Fibroblast of lung (primary cell): ENCODE results near the gene PRLR.

Source experiments
- EZH2 ChIP-seq: IDR thresholded peaks from 2 replicates; pipeline ENCODE4 v1.5.1; 2012; ENCODE audit warnings: low read length, control low read depth, mild to moderate bottlenecking; ENCODE audit errors: missing control alignments
- TF ChIP-seq, protein P1 (sequence below), 2 donors: IDR thresholded peaks in 1 of 2; conservative IDR thresholded peaks in 1 of 2; 1 replicate in 1 of 2; 2 replicates in 1 of 2; pipeline ENCODE4 v1.5.1; 2011 to 2012; ENCODE audit warnings: low read length in 2 of 2, control low read depth in 1 of 2, inconsistent platforms in 1 of 2, low read depth in 1 of 2, mild to moderate bottlenecking in 1 of 2

DNA sequence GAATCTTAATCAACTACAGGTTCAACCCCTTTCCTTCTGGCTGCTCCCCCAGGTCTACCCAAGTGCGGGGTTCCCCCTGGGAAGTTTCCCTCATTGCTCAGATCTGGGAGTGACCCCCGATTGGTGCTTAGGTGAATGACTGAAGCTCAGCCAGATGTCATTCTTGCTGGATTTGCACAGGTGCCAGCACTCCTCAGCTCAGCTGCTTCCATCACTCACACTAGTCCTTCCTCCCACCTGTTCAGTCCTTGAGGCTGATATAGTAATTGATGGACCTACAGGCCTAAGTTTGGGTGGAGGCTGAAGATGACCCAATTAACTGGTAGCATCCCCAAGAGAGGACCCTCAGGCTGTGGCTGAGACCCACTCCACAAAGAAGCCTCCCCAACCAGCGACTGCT lies 32.9 kb downstream of the PRLR start:
- TF ChIP-seq, protein P1, sequence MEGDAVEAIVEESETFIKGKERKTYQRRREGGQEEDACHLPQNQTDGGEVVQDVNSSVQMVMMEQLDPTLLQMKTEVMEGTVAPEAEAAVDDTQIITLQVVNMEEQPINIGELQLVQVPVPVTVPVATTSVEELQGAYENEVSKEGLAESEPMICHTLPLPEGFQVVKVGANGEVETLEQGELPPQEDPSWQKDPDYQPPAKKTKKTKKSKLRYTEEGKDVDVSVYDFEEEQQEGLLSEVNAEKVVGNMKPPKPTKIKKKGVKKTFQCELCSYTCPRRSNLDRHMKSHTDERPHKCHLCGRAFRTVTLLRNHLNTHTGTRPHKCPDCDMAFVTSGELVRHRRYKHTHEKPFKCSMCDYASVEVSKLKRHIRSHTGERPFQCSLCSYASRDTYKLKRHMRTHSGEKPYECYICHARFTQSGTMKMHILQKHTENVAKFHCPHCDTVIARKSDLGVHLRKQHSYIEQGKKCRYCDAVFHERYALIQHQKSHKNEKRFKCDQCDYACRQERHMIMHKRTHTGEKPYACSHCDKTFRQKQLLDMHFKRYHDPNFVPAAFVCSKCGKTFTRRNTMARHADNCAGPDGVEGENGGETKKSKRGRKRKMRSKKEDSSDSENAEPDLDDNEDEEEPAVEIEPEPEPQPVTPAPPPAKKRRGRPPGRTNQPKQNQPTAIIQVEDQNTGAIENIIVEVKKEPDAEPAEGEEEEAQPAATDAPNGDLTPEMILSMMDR (conservative IDR thresholded peaks at IDR 0.05 in 1 of 2, IDR thresholded peaks at IDR 0.05 in 1 of 2; ENCODE audit: low read depth in 1 of 2, low read length in 2 of 2): no peak
- TF ChIP-seq EZH2: no peak
